Fibroblast of pulmonary artery (primary cell): ENCODE measurements around the gene EPHB1.

ENCODE experiments used
- DNase-seq: peaks from one replicate; pipeline ENCODE4 v3.0.0-alpha.2; 2010; ENCODE audit warnings: low read depth
- H3K4me3 ChIP-seq: replicated peaks from 2 replicates; pipeline ENCODE4 v1.5.1; 2011; ENCODE audit warnings: low read depth, mild to moderate bottlenecking, control low read depth, low read length, moderate library complexity
- TF ChIP-seq, protein P1 (sequence below): IDR thresholded peaks from 2 replicates; pipeline ENCODE4 v1.5.1; 2011; ENCODE audit warnings: mild to moderate bottlenecking, control low read depth, low read length, inconsistent platforms; ENCODE audit errors: missing control alignments

The EPHB1 gene

DNA sequence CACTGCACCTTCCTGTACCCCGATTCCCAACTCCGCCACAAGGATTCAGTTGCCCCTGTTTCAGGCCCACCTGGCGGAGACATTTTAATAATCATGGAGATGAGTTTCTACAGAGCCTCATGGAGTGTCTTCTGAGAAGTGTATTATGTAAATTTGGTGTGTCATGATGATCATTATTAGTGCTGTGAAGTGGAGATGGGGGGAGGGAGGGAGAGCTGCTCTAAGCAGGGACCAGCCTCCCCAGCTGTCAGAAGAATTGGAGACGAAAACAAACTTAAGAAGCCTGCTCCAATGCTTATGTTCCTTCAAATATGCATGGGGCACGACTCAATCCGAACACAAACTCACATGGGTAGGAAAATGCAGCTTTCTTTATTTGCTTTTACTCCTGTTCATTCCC, 127.8 kb downstream of the EPHB1 start:
- H3K4me3 ChIP-seq = no peak overlapping the region
- DNase-seq = no peak
- TF ChIP-seq, protein P1, sequence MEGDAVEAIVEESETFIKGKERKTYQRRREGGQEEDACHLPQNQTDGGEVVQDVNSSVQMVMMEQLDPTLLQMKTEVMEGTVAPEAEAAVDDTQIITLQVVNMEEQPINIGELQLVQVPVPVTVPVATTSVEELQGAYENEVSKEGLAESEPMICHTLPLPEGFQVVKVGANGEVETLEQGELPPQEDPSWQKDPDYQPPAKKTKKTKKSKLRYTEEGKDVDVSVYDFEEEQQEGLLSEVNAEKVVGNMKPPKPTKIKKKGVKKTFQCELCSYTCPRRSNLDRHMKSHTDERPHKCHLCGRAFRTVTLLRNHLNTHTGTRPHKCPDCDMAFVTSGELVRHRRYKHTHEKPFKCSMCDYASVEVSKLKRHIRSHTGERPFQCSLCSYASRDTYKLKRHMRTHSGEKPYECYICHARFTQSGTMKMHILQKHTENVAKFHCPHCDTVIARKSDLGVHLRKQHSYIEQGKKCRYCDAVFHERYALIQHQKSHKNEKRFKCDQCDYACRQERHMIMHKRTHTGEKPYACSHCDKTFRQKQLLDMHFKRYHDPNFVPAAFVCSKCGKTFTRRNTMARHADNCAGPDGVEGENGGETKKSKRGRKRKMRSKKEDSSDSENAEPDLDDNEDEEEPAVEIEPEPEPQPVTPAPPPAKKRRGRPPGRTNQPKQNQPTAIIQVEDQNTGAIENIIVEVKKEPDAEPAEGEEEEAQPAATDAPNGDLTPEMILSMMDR = no peak

DNA sequence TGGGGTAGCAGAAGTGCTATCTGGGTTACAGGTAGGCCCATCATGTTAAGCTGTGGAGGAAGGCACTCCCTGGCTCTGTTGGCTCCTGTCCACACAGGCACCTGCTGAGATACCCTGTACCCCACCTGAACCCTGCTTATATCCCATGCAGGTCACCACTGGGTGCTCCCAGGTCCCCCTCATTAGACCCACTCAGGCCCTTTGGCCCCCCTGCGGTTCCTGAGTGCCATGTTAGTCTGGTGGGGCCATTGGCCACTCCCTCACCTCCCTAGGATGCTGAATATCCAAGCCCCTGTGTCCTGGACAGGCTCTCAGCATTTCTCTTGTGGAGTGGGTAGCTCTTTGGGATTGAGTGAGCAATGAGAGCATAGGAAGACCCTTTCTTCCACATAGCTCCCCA, 128.2 kb downstream of the EPHB1 start:
- TF ChIP-seq, protein P1 = no peak
- H3K4me3 ChIP-seq = no peak overlapping the region
- no peak for DNase-seq

DNA sequence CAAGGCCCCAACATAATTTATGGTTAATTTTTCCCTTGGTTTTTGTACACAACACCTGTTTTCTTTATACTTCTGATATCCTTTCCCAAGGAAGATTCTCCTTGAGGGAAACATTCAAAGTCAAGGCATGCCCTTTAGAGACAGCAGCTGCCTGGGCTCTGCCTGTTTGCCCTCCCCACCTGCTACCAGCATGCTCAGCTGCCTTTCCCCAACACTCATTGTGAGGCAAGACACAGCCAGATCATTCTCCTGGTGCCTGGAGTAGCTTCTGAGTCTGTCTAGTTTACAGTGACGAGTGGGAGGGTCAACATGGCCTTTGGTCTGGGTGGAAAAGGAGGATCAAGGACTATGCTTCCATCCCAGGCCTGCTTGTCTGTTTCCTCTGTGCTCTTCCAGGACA, 132.5 kb downstream of the EPHB1 start:
- no peak for DNase-seq
- TF ChIP-seq, protein P1 = no peak
- no peak overlapping the region for H3K4me3 ChIP-seq

DNA sequence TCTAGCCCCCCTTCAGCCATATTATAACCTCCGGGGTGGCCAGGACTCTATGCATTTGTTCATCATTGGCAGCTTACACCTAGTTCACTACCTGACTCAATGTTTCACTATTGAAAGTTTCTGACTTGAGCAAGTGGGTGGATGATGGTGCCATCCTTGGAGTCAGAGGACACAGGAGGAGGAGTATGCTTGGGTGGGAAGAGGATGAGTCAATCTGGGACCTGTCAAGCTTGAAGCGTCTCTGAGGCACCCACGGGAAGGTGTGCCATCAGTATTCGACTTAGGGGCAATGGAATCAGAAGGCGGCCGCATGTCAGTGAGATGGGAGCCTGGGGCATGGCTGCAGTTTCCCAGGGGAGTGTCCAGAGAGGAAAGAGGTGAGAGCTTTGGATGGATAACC, 133.3 kb downstream of the EPHB1 start:
- TF ChIP-seq, protein P1 = no peak

DNA sequence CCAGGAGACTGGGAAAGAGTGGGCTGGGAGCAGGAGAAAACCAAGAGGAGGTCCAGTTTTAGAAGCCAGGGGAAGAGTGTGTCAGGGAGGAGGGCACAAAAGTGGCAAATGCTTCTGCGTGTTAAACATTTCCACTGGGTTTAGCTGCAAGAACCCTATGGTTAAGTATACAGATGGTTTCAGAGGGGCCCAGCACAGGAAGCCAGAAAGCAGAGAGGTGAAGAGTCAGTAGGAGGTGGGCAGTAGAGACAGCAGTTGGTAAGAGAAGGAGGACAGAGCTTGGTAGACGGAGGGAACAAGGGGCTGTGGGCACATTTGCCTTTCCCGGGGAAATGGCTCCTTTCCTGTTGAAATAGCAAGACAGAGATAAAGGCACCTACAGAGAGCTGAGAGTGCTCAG, 133.8 kb downstream of the EPHB1 start:
- DNase-seq = no peak
- H3K4me3 ChIP-seq = no peak overlapping the region
- TF ChIP-seq, protein P1 = no peak

More for the DNA sequence above, 133.3 kb downstream of the EPHB1 start:
- H3K4me3 ChIP-seq = no peak overlapping the region
- no peak for DNase-seq

DNA sequence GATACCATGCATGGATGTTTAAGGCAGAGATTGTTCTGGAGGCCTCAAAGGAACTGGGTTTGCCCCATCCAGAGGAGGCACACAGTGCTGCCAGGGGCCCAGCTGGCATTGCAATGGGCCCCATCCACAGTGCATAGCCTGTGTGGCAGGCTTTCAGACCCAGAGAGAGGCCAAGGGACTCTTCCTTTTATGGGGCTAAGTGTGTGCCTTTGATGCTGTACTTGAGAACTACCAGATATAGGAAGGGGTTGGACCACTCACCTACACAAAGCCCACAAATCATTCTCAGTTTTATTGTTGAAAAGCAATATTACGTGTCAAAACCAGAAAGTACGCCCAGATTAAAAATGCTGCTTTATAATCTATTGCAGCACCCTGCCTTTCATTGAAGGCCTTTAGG, 134.9 kb downstream of the EPHB1 start:
- TF ChIP-seq, protein P1 = no peak
- no peak for DNase-seq
- H3K4me3 ChIP-seq = no peak overlapping the region

DNA sequence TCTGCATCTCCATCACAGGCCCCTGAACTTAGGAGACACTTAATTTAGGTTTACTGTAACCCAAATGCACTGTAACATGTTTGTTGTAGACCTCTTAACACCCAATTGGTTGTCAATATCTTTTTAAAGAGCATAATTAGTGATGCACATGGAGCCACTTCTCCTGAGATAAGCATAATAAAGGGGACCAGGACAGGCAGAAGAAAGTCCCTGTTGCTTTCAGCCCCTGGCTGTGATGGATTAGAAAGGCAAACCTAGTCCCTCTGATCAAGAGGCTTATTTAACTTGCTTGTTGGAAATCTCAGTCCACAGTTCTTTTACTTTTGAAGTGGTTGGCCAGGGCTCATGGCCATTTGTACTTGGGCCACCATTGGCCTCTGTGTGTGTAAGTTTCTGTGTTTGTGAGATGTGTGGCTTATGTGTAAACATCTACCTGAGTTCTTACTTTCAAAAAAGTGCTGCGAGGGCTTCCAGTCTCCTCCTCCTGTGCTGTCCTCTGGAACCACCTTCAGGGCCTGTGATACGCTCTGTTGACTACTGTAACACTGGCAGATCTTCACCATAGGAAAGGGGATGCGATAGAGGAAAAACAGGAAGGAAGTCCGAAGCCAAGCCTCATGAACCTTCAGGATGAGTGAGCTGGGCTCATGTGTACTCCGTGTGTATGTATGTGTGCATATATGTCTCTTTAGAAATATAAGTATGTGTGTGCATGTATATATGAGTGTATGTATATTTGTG, 136.2 kb downstream of the EPHB1 start:
- H3K4me3 ChIP-seq = no peak overlapping the region
- TF ChIP-seq, protein P1 = no peak
- DNase-seq = no peak
